H9 (cell line): Measurements from ENCODE around the gene FBXO24. TPM values are rescaled to one million over a fixed set of nuclear protein-coding genes. Genes with fewer than 3 reads are reported as not detected.

Experiments used
- DNase-seq: peaks from one replicate; pipeline ENCODE4 v3.0.0-alpha.2; 2017
- H2AFZ ChIP-seq: one replicate; pipeline ENCODE4 v1.6.1; 2013; ENCODE audit warnings: mild to moderate bottlenecking, low read length, control low read depth, moderate library complexity
- H2AK5ac ChIP-seq: 2 replicates; pipeline ENCODE4 v1.6.1; 2013; ENCODE audit warnings: low read length, control low read depth, mixed read lengths; ENCODE audit not compliant: insufficient read length
- H2BK120ac ChIP-seq: one replicate; pipeline ENCODE4 v1.6.1; 2013; ENCODE audit warnings: low read depth, mild to moderate bottlenecking, low read length, control low read depth, inconsistent platforms; ENCODE audit not compliant: poor library complexity, severe bottlenecking
- H2BK12ac ChIP-seq: 2 replicates; pipeline ENCODE4 v1.6.1; 2013; ENCODE audit warnings: low read length, control low read depth, mixed read lengths, low read depth; ENCODE audit not compliant: insufficient read length
- H2BK15ac ChIP-seq: 2 replicates; pipeline ENCODE4 v1.6.1; 2013; ENCODE audit warnings: low read depth, low read length, control low read depth
- H2BK20ac ChIP-seq: one replicate; pipeline ENCODE4 v1.6.1; 2013; ENCODE audit warnings: low read depth, mild to moderate bottlenecking, low read length, control low read depth, inconsistent platforms; ENCODE audit not compliant: poor library complexity, severe bottlenecking
- H2BK5ac ChIP-seq: 2 replicates; pipeline ENCODE4 v1.6.1; 2013; ENCODE audit warnings: low read length, control low read depth, mixed read lengths; ENCODE audit not compliant: insufficient read length
- H3K14ac ChIP-seq: 2 replicates; pipeline ENCODE4 v1.6.1; 2013; ENCODE audit warnings: low read length, control low read depth; ENCODE audit not compliant: insufficient read depth
- H3K18ac ChIP-seq: 2 replicates; pipeline ENCODE4 v1.6.1; 2013; ENCODE audit warnings: low read depth, mild to moderate bottlenecking, mixed read lengths, low read length, control low read depth; ENCODE audit not compliant: insufficient read length
- H3K23ac ChIP-seq: 2 replicates; pipeline ENCODE4 v1.6.1; 2013; ENCODE audit warnings: low read length, control low read depth, mixed read lengths, low read depth; ENCODE audit not compliant: insufficient read length
- H3K23me2 ChIP-seq: 2 replicates; pipeline ENCODE4 v1.6.1; 2013; ENCODE audit warnings: low read depth, mild to moderate bottlenecking, mixed read lengths, low read length, control low read depth; ENCODE audit not compliant: insufficient read length, poor library complexity, severe bottlenecking
- H3K27ac ChIP-seq: 2 replicates; pipeline ENCODE4 v1.5.1; 2013; ENCODE audit warnings: low read length, control low read depth, mixed read lengths, low read depth; ENCODE audit not compliant: insufficient read length
- H3K27me3 ChIP-seq: 2 replicates; pipeline ENCODE4 v1.6.1; 2013; ENCODE audit warnings: low read length, control low read depth, inconsistent platforms; ENCODE audit not compliant: insufficient read depth
- H3K4ac ChIP-seq: 2 replicates; pipeline ENCODE4 v1.6.1; 2013; ENCODE audit warnings: low read depth, mild to moderate bottlenecking, control low read depth, inconsistent platforms, low read length, moderate library complexity
- H3K4me1 ChIP-seq: 2 replicates; pipeline ENCODE4 v1.6.1; 2013; ENCODE audit warnings: low read length, control low read depth, inconsistent platforms; ENCODE audit not compliant: insufficient read depth
- H3K4me2 ChIP-seq: 2 replicates; pipeline ENCODE4 v1.6.1; 2013; ENCODE audit warnings: low read length, control low read depth, mixed read lengths; ENCODE audit not compliant: insufficient read length, insufficient read depth
- H3K56ac ChIP-seq: 2 replicates; pipeline ENCODE4 v1.6.1; 2013; ENCODE audit warnings: low read depth, mild to moderate bottlenecking, mixed read lengths, low read length, control low read depth; ENCODE audit not compliant: insufficient read length
- H3K79me1 ChIP-seq: 2 replicates; pipeline ENCODE4 v1.6.1; 2013; ENCODE audit warnings: low read depth, mild to moderate bottlenecking, moderate library complexity, low read length, control low read depth, inconsistent platforms; ENCODE audit not compliant: insufficient read depth, poor library complexity, severe bottlenecking
- H3K79me2 ChIP-seq: 2 replicates; pipeline ENCODE4 v1.6.1; 2013; ENCODE audit warnings: low read length, control low read depth, inconsistent platforms; ENCODE audit not compliant: insufficient read depth
- H3K9ac ChIP-seq: 2 replicates; pipeline ENCODE4 v1.6.1; 2013; ENCODE audit warnings: low read length, control low read depth, mixed read lengths; ENCODE audit not compliant: insufficient read length; ENCODE audit errors: extremely low read depth
- H3K9me3 ChIP-seq: one replicate; pipeline ENCODE4 v1.6.1; 2013; ENCODE audit warnings: low read depth, low read length, inconsistent platforms; ENCODE audit not compliant: control insufficient read depth
- H3T11ph ChIP-seq: one replicate; pipeline ENCODE4 v1.6.1; 2013; ENCODE audit warnings: mild to moderate bottlenecking, low read length, control low read depth, inconsistent platforms
- H4K20me1 ChIP-seq: one replicate; pipeline ENCODE4 v1.6.1; 2013; ENCODE audit not compliant: control insufficient read depth, insufficient read length, insufficient read depth
- H4K5ac ChIP-seq: 2 replicates; pipeline ENCODE4 v1.6.1; 2013; ENCODE audit warnings: low read depth, mild to moderate bottlenecking, mixed read lengths, low read length, control low read depth; ENCODE audit not compliant: insufficient read length
- H4K8ac ChIP-seq: replicated peaks from 2 replicates; pipeline ENCODE4 v1.6.1; 2013; ENCODE audit warnings: low read length, control low read depth, mixed read lengths, low read depth; ENCODE audit not compliant: insufficient read length
- H4K91ac ChIP-seq: 2 replicates; pipeline ENCODE4 v1.6.1; 2013; ENCODE audit warnings: low read depth, mild to moderate bottlenecking, moderate library complexity, mixed read lengths, low read length, control low read depth; ENCODE audit not compliant: insufficient read length
- H3K27ac Mint-ChIP-seq, 3 experiments: 2 replicates in 2 of 3; 3 replicates in 1 of 3; pipeline ENCODE4 v1.8.0; 2020 to 2021; ENCODE audit warnings: mixed read lengths in 3 of 3, mild to moderate bottlenecking in 1 of 3, moderate library complexity in 1 of 3
- H3K27me3 Mint-ChIP-seq: 2 replicates; pipeline ENCODE4 v1.8.0; 2021; ENCODE audit warnings: low read depth, mild to moderate bottlenecking, moderate library complexity, mixed read lengths
- H3K36me3 Mint-ChIP-seq, 3 experiments: 2 replicates in 2 of 3; 3 replicates in 1 of 3; pipeline ENCODE4 v1.8.0; 2020 to 2021; ENCODE audit warnings: low read depth in 3 of 3, mixed read lengths in 3 of 3; ENCODE audit not compliant: insufficient read depth in 1 of 3
- H3K4me1 Mint-ChIP-seq, 2 experiments: 2 replicates each; pipeline ENCODE4 v1.8.0; 2020; ENCODE audit warnings: mixed read lengths in 2 of 2
- H3K4me3 Mint-ChIP-seq, 2 experiments: 2 replicates in 1 of 2; 3 replicates in 1 of 2; pipeline ENCODE4 v1.8.0; 2020 to 2021; ENCODE audit warnings: mild to moderate bottlenecking in 2 of 2, mixed read lengths in 2 of 2, moderate library complexity in 1 of 2
- H3K9me3 Mint-ChIP-seq, 2 experiments: 2 replicates in 1 of 2; 3 replicates in 1 of 2; pipeline ENCODE4 v1.8.0; 2020; ENCODE audit warnings: mild to moderate bottlenecking in 2 of 2, mixed read lengths in 2 of 2, moderate library complexity in 1 of 2
- WGBS: extraction: QIAGEN DNeasy Blood & Tissue Kit; methylation state at CpG from one replicate; pipeline ENCODE4 v1.1.7; 2013; ENCODE audit warnings: missing lambda C conversion rate, low lambda C conversion rate, mixed read lengths; ENCODE audit not compliant: insufficient read length; ENCODE audit errors: extremely low coverage; 5-methylcytosine and 5-hydroxymethylcytosine counted together
- total RNA-seq: library from RNA; stranded (reverse); gene quantifications from 2 replicates; pipeline ENCODE4 v1.2.1, GENCODE V29; 2021
- TF ChIP-seq, protein P1 (sequence below): fragments of 200-600 bp; sonication (generic); conservative IDR thresholded peaks from 3 replicates; pipeline ENCODE4 v1.8.0; 2021; ENCODE audit warnings: antibody characterized with exemption, mild to moderate bottlenecking

FBXO24 gene
- total RNA-seq, 1 experiment from 2014 or later = 0.85 TPM

DNA sequence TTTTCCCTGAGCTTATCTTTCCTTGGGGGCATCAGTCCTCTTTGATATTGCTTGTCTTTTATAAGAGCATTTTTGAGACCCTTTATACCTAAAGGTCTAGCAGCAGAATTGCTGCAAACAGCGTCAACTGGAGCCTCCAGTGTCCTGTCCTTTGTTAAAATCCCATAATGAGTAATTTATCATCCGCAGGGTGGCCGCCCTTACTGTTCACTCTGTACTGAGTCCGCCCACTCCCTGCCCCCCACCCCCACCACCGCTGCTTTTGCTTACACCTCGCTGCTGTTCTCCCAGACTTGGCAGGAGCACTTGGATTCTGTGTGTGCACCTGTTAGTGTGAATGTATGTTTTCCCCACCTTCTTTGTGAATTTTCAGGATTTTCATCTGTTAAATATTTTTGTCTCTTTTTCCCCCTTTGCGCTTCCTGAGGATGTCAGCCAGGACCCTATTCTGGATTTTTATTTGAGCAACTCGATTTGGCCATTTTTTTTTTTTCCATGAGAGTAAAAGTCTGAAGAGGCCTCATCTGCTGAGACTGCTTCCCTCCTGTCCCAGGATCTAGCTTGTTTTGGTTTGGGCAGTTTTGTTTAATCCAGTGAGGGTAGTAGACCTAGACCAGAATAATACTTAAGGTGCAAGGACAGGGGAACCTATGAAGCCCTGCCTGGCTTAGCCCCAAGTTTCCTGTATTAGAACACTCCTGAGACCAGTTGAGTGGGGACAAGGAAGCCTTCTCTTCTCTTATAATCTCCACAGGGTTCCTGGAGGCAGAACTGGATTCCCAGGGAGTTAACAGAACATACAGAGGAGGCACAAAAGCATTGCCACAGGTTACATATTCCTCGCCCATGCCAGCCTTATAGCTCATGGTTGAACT lies 39.0 kb upstream of the FBXO24 start:
- H4K5ac ChIP-seq = no peak overlapping the region
- H4K20me1 ChIP-seq = no peaks in the 10 kb centered on the region
- no peak overlapping the region for H3K9ac ChIP-seq
- WGBS = no CpG with 5 or more reads among the region's 9 CpGs
- H3K27ac Mint-ChIP-seq = peak overlapping the region in 1 of 3 experiments; percentile 62; a peak in 2 of 7 replicates
- no peaks in the 10 kb centered on the region for H3K79me2 ChIP-seq
- peaks cover 19% of the 10 kb centered on the region for H3K4me1 ChIP-seq
- H2BK12ac ChIP-seq = no peak overlapping the region
- H3K27me3 ChIP-seq = no peaks in the 10 kb centered on the region
- H3K36me3 Mint-ChIP-seq = peaks cover 2 to 9% (median 8%) of the 10 kb centered on the region in 3 experiments
- H3K23me2 ChIP-seq = no peaks in the 10 kb centered on the region
- no peaks in the 10 kb centered on the region for H3K79me1 ChIP-seq
- H3K9me3 Mint-ChIP-seq = no peaks in the 10 kb centered on the region; a peak in 1 of 5 replicates
- TF ChIP-seq, protein P1, sequence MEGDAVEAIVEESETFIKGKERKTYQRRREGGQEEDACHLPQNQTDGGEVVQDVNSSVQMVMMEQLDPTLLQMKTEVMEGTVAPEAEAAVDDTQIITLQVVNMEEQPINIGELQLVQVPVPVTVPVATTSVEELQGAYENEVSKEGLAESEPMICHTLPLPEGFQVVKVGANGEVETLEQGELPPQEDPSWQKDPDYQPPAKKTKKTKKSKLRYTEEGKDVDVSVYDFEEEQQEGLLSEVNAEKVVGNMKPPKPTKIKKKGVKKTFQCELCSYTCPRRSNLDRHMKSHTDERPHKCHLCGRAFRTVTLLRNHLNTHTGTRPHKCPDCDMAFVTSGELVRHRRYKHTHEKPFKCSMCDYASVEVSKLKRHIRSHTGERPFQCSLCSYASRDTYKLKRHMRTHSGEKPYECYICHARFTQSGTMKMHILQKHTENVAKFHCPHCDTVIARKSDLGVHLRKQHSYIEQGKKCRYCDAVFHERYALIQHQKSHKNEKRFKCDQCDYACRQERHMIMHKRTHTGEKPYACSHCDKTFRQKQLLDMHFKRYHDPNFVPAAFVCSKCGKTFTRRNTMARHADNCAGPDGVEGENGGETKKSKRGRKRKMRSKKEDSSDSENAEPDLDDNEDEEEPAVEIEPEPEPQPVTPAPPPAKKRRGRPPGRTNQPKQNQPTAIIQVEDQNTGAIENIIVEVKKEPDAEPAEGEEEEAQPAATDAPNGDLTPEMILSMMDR = no peak
- no peak overlapping the region for H3K4me2 ChIP-seq
- DNase-seq = no peak
- H2BK15ac ChIP-seq = no peak overlapping the region
- H2AFZ ChIP-seq = no peak overlapping the region
- no peak overlapping the region for H2BK120ac ChIP-seq
- no peak overlapping the region for H4K8ac ChIP-seq
- no peak overlapping the region for H3K18ac ChIP-seq
- H3T11ph ChIP-seq = no peak overlapping the region
- H3K27me3 Mint-ChIP-seq = no peaks in the 10 kb centered on the region
- no peak overlapping the region for H3K27ac ChIP-seq
- no peak overlapping the region for H3K23ac ChIP-seq
- H4K91ac ChIP-seq = no peak overlapping the region
- peaks cover 56 to 57% of the 10 kb centered on the region in 2 experiments for H3K4me1 Mint-ChIP-seq
- H3K4ac ChIP-seq = no peak overlapping the region
- no peak overlapping the region for H3K4me3 Mint-ChIP-seq
- H2AK5ac ChIP-seq = no peak overlapping the region
- no peak overlapping the region for H2BK5ac ChIP-seq
- no peak overlapping the region for H3K14ac ChIP-seq
- no peaks in the 10 kb centered on the region for H3K9me3 ChIP-seq
- H2BK20ac ChIP-seq = no peak overlapping the region
- H3K56ac ChIP-seq = no peak overlapping the region
